Suprapubic skin (tissue), 4 donors: ENCODE measurements around the gene MSGN1.

ENCODE experiments used
- EP300 ChIP-seq: sonication (generic); formaldehyde crosslinking; IDR thresholded peaks from one replicate; pipeline ENCODE4 v1.6.1; 2017; ENCODE audit warnings: antibody characterized with exemption
- POLR2A ChIP-seq, 2 donors: fragments of 450-650 bp; IDR thresholded peaks; one replicate each; pipeline ENCODE4 v1.6.1; 2017; ENCODE audit warnings: antibody characterized with exemption in 2 of 2, mild to moderate bottlenecking in 2 of 2, moderate library complexity in 2 of 2
- POLR2AphosphoS5 ChIP-seq, 3 donors: sonication (generic); formaldehyde crosslinking; IDR thresholded peaks; one replicate each; pipeline ENCODE4 v1.6.1; 2017; ENCODE audit warnings: antibody characterized with exemption in 3 of 3
- TF ChIP-seq, protein P1 (sequence below), 2 donors: fragments of 200-600 bp in 1 of 2; fragments of 450-650 bp in 1 of 2; sonication (generic) in 1 of 2; IDR thresholded peaks; one replicate each; pipeline ENCODE4 v1.5.1; 2016 to 2019; ENCODE audit warnings: antibody characterized with exemption in 2 of 2, mild to moderate bottlenecking in 1 of 2, moderate library complexity in 1 of 2

DNA sequence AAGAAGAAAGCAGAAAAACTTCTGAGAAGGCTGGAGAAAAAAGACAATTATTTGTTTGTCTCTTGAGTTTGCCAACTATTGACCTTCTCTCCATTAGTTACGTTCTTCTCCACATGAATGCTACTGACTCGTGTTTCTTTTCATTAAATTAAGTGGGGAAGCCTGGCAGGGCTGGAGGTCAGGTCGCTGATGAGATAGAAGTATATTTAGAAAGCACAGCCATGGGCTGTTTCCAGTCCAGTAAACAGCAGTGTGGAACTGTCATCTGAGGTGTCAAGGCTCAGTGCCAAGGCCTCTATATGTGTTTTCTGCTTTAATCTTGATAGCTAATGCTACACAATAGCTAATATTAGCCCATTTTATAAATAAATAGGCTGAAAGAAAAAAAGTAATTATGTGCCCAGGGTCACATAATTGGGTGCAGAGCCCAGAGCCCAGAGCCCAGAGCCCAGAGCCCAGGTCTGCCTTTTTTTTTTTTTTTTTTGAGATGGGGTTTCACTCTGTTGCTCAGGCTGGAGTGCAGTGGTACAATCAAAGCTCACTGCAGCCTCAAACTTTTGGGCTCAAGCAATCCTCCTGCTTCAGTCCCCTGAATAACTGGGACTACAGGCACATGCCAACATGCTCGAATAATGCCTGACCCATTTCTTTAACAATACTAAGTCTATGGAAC lies 6.3 kb downstream of the MSGN1 start:
- TF ChIP-seq, protein P1, sequence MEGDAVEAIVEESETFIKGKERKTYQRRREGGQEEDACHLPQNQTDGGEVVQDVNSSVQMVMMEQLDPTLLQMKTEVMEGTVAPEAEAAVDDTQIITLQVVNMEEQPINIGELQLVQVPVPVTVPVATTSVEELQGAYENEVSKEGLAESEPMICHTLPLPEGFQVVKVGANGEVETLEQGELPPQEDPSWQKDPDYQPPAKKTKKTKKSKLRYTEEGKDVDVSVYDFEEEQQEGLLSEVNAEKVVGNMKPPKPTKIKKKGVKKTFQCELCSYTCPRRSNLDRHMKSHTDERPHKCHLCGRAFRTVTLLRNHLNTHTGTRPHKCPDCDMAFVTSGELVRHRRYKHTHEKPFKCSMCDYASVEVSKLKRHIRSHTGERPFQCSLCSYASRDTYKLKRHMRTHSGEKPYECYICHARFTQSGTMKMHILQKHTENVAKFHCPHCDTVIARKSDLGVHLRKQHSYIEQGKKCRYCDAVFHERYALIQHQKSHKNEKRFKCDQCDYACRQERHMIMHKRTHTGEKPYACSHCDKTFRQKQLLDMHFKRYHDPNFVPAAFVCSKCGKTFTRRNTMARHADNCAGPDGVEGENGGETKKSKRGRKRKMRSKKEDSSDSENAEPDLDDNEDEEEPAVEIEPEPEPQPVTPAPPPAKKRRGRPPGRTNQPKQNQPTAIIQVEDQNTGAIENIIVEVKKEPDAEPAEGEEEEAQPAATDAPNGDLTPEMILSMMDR (IDR thresholded peaks at IDR 0.05) = no peak
- TF ChIP-seq POLR2AphosphoS5 (IDR thresholded peaks at IDR 0.05) = no peak
- no peak for TF ChIP-seq EP300
- TF ChIP-seq POLR2A (IDR thresholded peaks at IDR 0.05) = no peak
